Measurements from ENCODE around the gene UGT1A8. TPM values are rescaled to one million over a fixed set of nuclear protein-coding genes. Genes with fewer than 3 reads are reported as not detected.

The UGT1A8 gene
- total and polyA plus RNA-seq, 2 donors (not counting 3 experiments of a cell fraction or from before 2014, with no cell fraction given) = not detected

- Histone ChIP-seq H3K4me2 (ENCODE audit: insufficient read depth, low read length) (no peak overlapping the region), H3K4me1 (ENCODE audit: control insufficient read depth, extremely low read depth, insufficient read depth, low read length) (no peaks in the 10 kb centered on the region), H3K79me2 (ENCODE audit: control insufficient read depth, insufficient read depth, low read length) (no peaks in the 10 kb centered on the region), H3K27me3 (ENCODE audit: control insufficient read depth in 2 of 2, insufficient read depth in 2 of 2, low read length in 2 of 2) (peaks cover 0 to under 1% of the 10 kb centered on the region in 2 experiments), H3K9me3 (replicated peaks; ENCODE audit: control insufficient read depth, insufficient read depth, low read length) (no peaks in the 10 kb centered on the region), H3K36me3 (ENCODE audit: control insufficient read depth in 2 of 2, extremely low read depth in 1 of 2, insufficient read depth in 2 of 2, low read length in 2 of 2) (no peaks in the 10 kb centered on the region), H3K4me3 (replicated peaks in 1 of 3; ENCODE audit: insufficient read depth in 1 of 3, low read depth in 1 of 3, low read length in 3 of 3) (no peak overlapping the region), H3K9ac (replicated peaks; ENCODE audit: extremely low read depth, insufficient read depth, low read length) (no peak overlapping the region), H4K20me1 (replicated peaks; ENCODE audit: control insufficient read depth, extremely low read depth, insufficient read depth, low read length) (no peaks in the 10 kb centered on the region), H2AFZ (ENCODE audit: low read depth, low read length) (no peak overlapping the region), H3K9me1 (replicated peaks; ENCODE audit: control insufficient read depth, extremely low read depth, insufficient read depth, low read length) (no peaks in the 10 kb centered on the region), H3K27ac (ENCODE audit: insufficient read depth, low read depth, low read length) (no peak overlapping the region)
- dilution Hi-C loops (cut with MboI; ENCODE audit: extremely low pct_ligation_motif_present, low sequenced_read_pairs) = no loop called here
- TF ChIP-seq CTCF (IDR thresholded peaks at IDR 0.05; ENCODE audit: extremely low read depth in 1 of 2, insufficient read depth in 1 of 2, low read depth in 1 of 2, low read length in 2 of 2) (no peak), JUN (IDR thresholded peaks at IDR 0.05; ENCODE audit: borderline replicate concordance, insufficient read depth, insufficient read length, low read depth) (no peak), POLR2AphosphoS5 (IDR thresholded peaks at IDR 0.05; ENCODE audit: insufficient read depth, low read depth, low read length) (no peak), MYC (IDR thresholded peaks at IDR 0.05; ENCODE audit: low read depth, low read length) (no peak), GATA2 (IDR thresholded peaks at IDR 0.05; ENCODE audit: insufficient read depth, insufficient read length, low read depth, low read length) (no peak), EZH2 (IDR thresholded peaks at IDR 0.05; ENCODE audit: borderline replicate concordance, low read depth, low read length, severe bottlenecking) (no peak), FOS (IDR thresholded peaks at IDR 0.05; ENCODE audit: borderline replicate concordance, insufficient read depth, low read length) (no peak), MAX (IDR thresholded peaks at IDR 0.05; ENCODE audit: insufficient read depth, insufficient read length) (no peak), POLR2A (IDR thresholded peaks at IDR 0.05; ENCODE audit: low read depth, low read length) (no peak)
- BruUV-seq (replicated peaks) = no TSS peak
- FAIRE-seq (no peak), DNase-seq (ENCODE audit: low read depth, low spot score) (no peak)
- intact Hi-C loops (cut with micrococcal nuclease) = no loop called here
- ChIA-PET POLR2A (no interaction called here), CTCF (interaction anchor here (1.0 kb wide), 2 partner anchors 22 to 44 kb away, joined by 3 read pairs; no protein-coding TSS in a partner anchor)
Measured at GRCh38 chr2:233814056-233814835, 196.8 kb downstream of the UGT1A8 start.

All from endothelial cell of umbilical vein (primary cell).